IPS DF 4.7 (cell line): Measurements from ENCODE around the gene MTM1.

Source experiments
- DNase-seq: peaks from one replicate; pipeline ENCODE4 v3.0.0-alpha.2; 2013; ENCODE audit warnings: low spot score; ENCODE audit errors: extremely low read depth

MTM1 gene

GRCh38 chrX:150568320-150569154, at the start of gene MTM1:
Gene MTM1 (plus strand): TSS chrX:150568621. CDS start chrX:150592615, 23,994 bp downstream.
- peak; percentile 69 for DNase-seq

DNA sequence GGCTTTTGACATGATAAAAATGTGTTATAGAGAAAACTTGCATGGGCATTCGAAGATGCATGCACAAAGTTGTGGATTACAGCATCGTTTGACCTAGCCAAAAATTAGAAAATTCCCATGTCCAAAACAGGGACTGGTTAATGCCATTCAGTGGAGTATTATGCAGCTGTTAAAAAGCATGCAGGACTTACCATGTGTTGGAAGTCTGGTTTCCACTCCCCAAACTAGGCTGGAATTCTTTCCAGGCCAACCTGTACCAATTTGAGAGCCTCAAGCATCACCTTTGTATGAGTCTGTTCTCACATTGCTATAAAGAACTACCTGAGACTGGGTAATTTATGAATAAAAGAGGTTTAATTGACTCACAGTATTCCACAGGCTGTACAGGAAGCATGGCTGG, 45.9 kb upstream of the MTM1 start:
- no peak for DNase-seq

GRCh38 chrX:150525061-150525919, 43.1 kb upstream of the MTM1 start:
- DNase-seq: no peak

GRCh38 chrX:150526692-150527091, 41.7 kb upstream of the MTM1 start:
- DNase-seq: no peak

GRCh38 chrX:150527108-150527507, 41.3 kb upstream of the MTM1 start:
- DNase-seq: no peak

- no peak for DNase-seq
Observed at GRCh38 chrX:150529587-150529986, 38.8 kb upstream of the MTM1 start.

DNA sequence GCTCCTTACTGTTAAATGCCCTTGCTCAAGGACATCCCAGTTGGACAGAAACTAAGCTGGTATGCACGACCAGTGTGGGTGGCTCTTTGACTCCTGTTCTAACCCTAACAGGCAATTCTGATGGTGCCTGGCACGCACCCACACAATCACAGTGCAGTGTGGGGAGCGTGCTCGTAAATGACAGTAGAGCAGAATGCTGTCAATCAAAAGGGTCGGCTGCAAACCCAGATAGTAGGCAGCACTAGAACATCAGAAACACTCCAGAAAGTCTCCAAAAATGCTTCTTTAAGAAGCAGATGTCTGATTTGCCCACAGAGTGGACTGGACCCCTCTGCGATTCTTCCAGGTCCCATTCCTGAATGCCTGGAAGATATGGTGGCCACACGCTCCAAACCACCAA, 37.6 kb upstream of the MTM1 start:
- no peak for DNase-seq

GRCh38 chrX:150531467-150531866, 37.0 kb upstream of the MTM1 start:
- no peak for DNase-seq

DNA sequence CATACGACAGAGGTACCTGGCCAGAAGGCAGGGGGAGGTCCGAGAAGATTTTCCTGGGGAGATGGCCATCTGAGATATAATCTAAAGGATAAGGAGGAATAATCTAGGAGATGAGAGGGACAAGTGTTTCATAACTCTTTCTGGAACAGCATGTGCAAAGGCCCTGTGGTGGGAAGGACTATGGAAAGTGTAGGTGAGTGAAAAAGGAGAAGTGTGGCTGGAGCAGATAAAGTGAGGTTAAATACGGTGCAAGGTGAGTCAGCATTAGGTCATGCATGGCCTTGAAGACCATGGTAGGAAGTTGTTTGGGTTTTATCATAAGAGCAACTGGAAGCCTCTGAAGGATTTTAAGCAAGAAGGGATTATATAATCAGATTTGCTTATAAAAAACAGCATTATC, 34.6 kb upstream of the MTM1 start:
- DNase-seq: no peak

DNA sequence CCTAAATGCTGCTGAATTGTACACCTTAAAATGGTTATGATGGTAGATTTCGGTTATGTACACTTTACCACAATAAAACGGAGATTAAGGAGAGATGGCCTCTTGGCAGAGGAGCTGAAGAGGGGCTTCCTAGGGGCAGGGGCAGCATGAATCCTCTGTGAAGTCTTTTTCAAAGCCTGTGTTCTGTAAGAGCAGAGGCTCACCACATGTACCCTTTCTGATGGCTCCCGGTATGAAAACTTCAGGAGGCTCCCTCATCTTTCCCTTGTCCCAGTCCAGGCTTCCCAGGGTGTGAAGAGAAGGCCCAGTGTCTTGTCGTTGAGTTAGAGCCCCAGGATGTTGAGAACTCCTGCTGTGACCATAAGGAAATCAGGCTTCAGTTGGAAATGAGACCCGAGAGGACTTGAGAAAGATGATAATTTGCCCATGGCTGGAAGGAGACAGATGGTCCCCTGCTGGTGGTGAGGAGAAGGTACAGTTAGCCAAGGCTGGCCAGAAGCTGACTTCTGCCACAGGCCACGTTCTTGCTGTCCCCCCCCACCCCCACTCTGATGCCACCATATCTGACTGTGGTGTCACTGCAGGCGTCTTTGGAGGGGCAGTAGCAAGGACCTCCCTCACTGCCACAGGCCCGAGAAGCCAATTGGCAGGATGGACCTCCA, 31.8 kb upstream of the MTM1 start:
- no peak for DNase-seq

- no peak for DNase-seq
Observed at GRCh38 chrX:150537851-150538250, 30.6 kb upstream of the MTM1 start.

DNA sequence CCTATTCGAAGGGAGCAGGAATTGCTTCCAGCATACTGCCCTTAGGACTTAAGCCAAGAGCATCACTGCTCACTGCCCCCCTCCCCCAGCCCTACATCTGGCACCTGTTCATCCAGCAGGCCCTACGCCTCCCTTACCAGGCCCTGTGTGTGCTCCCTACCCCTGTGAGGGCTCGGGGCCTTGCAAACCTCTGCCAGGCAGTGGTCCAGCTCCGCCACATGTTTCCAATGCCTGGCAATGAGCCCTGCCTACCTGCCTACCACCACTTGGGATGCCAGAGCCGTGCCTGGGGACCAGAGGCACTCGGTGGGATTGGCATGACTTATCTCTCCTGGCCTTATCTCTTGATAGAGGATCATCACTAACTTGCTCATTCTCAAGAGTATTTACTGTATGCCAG, 27.5 kb upstream of the MTM1 start:
- DNase-seq: no peak

DNA sequence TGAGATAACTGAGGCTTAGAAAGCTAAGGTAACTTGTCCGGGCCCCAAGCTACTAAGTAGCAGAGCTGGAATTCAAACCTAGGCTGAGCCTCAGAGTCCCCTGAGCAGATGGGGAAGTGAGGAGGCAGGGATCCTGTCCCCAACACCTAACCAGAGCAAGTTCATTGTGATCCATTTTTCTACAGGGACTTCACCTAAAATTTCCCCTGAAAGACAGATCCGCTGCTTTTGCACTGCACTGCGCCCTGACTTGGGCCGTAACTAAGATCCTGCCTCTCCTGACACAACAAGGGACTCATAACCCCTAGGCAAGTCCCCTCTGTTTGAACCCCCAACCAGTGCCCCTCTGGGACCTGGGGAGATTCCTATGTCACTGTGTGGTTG, 25.6 kb upstream of the MTM1 start:
- DNase-seq: no peak

DNA sequence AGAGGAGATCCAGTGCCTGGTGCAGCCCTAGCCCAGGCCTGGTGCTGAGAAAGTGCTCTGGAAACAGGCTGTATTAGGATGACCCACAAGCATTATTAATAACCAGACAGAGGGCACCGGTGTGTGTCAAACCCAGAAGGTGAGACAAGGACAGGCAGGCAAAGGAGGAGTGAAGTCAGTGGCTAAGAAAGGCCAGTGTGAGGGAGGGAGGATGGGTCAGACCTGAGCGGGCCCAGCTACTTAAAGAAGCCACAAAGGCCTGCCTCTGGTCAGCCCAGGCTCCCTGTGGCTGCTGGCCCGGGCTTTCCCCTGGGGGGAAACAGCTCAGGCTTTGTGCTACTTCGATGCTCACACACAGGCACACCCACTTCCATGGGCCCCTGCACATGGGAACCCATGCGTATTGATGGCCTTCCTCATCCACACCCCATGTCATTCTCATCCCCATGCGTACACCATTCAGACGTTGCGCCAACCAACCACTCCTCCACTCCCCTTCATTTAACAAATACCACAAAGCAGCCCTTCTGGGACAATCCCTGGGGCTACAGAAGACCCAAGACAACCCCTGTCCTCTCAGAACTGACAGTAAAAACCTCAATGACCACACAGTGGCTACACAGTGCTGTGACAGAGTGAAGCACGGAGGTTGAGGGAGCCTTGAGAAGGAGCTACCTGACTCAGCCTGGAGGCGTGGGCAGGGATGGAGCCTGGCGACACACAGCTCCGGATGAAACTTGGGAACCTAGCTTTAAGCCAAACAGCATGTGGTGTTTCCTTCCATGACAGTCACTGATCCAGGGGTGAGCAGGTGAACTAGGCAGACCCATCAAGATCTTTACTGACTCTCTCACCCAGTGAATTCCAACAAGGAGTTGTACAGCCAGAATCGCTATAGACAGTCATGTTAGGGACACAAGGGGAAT, 24.9 kb upstream of the MTM1 start:
- DNase-seq: no peak

DNA sequence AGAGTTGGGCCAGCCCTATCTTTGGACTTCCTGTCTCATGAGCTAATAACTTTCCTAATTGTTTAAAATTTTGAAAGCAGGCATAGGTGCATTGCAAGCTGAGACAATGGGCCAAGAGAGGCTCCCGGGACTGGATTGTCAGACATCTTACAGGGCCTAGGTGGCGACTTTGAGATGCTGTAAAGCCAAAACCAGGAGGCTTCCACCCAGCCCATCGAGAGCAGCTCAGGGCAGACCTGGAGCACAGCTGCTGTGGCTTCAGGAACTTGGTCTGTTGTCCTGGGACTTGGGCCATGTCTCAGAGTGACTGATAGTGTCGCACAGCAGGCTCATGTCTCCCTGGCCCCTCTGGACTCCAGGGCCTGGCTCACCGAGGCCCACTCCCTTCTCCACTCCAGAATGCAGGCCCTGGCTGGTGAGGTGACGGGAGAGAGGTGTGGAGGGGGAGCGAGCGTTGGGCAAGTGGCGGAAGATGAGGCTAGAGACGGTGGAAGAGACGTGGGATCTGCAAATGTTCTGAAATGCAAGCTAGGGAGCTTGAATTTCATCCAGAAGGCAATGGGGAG, 24.1 kb upstream of the MTM1 start:
- no peak for DNase-seq

GRCh38 chrX:150544835-150545770, 23.3 kb upstream of the MTM1 start:
- DNase-seq: no peak

DNA sequence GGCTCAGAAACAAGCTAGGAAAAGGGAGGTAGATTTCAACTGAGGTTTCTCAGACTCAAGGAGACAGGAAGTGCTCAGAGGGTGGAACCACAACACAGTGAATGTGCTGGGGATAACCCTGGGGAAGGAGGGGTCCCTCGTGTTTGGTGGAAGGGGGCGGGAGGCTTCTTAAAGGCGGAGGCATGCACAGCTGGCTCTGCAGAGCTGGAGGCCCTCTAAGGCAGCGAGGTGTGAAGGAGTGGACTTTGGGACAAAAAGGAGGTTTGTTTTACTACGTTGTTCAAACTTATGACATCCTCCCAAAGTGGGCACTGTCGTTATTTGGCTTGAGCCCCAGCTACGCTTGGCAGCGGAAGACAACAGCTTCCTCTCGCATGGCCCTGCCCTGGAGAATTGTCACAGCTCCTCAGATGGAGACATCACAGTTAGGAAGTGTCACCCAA, 21.7 kb upstream of the MTM1 start:
- no peak for DNase-seq

DNA sequence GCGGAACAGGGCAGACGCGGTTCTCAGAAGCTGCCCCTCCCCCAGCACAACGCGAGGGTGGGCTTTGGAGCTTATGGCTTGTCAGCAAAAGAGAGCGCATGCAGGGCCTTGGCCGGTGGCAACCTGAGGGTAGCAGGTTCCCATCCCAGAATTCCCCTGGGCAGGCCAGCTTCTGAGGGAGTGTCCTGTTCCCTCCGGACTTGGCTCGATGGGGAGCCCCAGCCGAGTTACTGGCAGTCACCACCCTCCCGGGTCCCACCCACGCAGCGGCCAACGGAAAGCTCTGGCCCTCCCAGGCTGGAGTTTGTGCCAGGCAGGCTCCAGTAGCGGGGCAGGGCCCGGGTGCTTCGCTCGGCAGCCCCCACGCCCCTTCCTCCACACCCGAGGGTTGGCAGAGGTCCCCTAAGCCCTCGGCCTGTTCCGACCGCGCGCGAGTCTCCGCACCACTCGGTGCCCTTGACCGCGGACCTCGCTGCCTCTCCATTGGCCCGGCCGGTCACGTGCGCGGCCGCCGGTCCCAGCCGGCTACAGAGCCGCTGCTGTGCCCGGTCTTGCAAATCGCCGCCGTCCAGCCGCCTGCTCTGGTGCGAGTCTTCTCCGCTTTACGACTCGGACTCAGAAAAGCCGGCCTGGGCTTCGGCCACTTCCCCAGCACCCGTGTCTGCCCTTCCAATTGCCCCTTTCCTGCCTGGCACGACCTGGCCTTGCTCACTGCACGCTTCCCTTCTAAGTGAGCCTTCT, 20.9 kb upstream of the MTM1 start:
- DNase-seq: no peak

DNA sequence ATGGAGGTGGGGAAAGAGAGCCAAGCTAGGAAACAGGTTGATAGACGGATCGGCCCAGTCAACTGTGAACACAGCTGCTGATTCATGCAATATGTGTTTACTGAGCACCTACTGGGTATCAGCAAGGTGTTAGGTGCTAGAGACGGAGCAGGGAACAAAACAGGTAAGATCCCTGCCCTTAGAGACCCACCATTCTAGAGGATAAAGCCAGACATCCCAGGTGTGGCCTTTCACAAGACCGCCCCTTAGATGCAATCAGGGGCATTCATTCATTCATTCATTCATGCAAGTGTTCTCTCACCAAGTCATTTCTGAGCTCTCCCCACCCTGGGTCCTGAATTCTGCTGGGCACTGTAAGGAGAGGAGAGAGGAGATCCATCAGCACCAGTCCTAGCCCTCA, 20.2 kb upstream of the MTM1 start:
- DNase-seq: no peak
